Mesendoderm (in vitro differentiated cells): ENCODE data around the gene TMEM106C.

Experiments used
- DNase-seq: peaks from one replicate; pipeline ENCODE4 v3.0.0; 2013
- H2AK5ac ChIP-seq: 2 replicates; pipeline ENCODE4 v1.6.1; 2013; ENCODE audit warnings: low read length, inconsistent platforms
- H2BK120ac ChIP-seq: 2 replicates; pipeline ENCODE4 v1.6.1; 2013; ENCODE audit warnings: low read depth, mild to moderate bottlenecking, low read length, moderate library complexity, mixed read lengths
- H2BK15ac ChIP-seq: replicated peaks from 2 replicates; pipeline ENCODE4 v1.6.1; 2013; ENCODE audit warnings: low read depth, mild to moderate bottlenecking, moderate library complexity
- H2BK5ac ChIP-seq: 2 replicates; pipeline ENCODE4 v1.6.1; 2013; ENCODE audit warnings: low read length, inconsistent platforms
- H3K18ac ChIP-seq: 2 replicates; pipeline ENCODE4 v1.6.1; 2013; ENCODE audit warnings: mild to moderate bottlenecking, low read length, mixed read lengths
- H3K23ac ChIP-seq: one replicate; pipeline ENCODE4 v1.6.1; 2013; ENCODE audit warnings: low read length
- H3K27ac ChIP-seq: 2 replicates; pipeline ENCODE4 v1.5.1; 2013; ENCODE audit warnings: low read depth, mild to moderate bottlenecking, inconsistent platforms, low read length, moderate library complexity
- H3K27me3 ChIP-seq: 2 replicates; pipeline ENCODE4 v1.6.1; 2013; ENCODE audit warnings: low read length, control low read depth, mild to moderate bottlenecking, inconsistent platforms; ENCODE audit not compliant: insufficient read depth, poor library complexity
- H3K36me3 ChIP-seq: 2 replicates; pipeline ENCODE4 v1.6.1; 2013; ENCODE audit warnings: low read length, inconsistent platforms; ENCODE audit not compliant: control insufficient read depth, insufficient read depth
- H3K4ac ChIP-seq: one replicate; pipeline ENCODE4 v1.6.1; 2013; ENCODE audit warnings: low read depth, mild to moderate bottlenecking, low read length, moderate library complexity
- H3K4me1 ChIP-seq: 2 replicates; pipeline ENCODE4 v1.6.1; 2013; ENCODE audit warnings: low read depth, low read length, inconsistent platforms; ENCODE audit not compliant: control insufficient read depth
- H3K4me2 ChIP-seq: 2 replicates; pipeline ENCODE4 v1.6.1; 2013; ENCODE audit warnings: low read length
- H3K4me3 ChIP-seq: 2 replicates; pipeline ENCODE4 v1.5.1; 2013; ENCODE audit warnings: mild to moderate bottlenecking, low read length
- H3K56ac ChIP-seq: one replicate; pipeline ENCODE4 v1.6.1; 2013; ENCODE audit warnings: low read length
- H3K79me1 ChIP-seq: 2 replicates; pipeline ENCODE4 v1.6.1; 2013; ENCODE audit warnings: low read length, inconsistent platforms
- H3K79me2 ChIP-seq: 2 replicates; pipeline ENCODE4 v1.6.1; 2013; ENCODE audit warnings: mild to moderate bottlenecking, low read length; ENCODE audit not compliant: control insufficient read depth, insufficient read depth
- H3K9ac ChIP-seq: 2 replicates; pipeline ENCODE4 v1.6.1; 2013; ENCODE audit warnings: low read length, inconsistent platforms
- H4K5ac ChIP-seq: one replicate; pipeline ENCODE4 v1.6.1; 2013; ENCODE audit warnings: low read length
- H4K8ac ChIP-seq: one replicate; pipeline ENCODE4 v1.6.1; 2013; ENCODE audit warnings: low read depth, mild to moderate bottlenecking, control low read depth, low read length, moderate library complexity
- WGBS: extraction: QIAGEN DNeasy Blood & Tissue Kit; methylation state at CpG from one replicate; pipeline ENCODE4 v1.1.7; 2013; ENCODE audit warnings: low lambda C conversion rate, missing lambda C conversion rate; ENCODE audit not compliant: insufficient coverage; ENCODE audit errors: extremely low coverage; 5-methylcytosine and 5-hydroxymethylcytosine counted together

TMEM106C gene

DNA sequence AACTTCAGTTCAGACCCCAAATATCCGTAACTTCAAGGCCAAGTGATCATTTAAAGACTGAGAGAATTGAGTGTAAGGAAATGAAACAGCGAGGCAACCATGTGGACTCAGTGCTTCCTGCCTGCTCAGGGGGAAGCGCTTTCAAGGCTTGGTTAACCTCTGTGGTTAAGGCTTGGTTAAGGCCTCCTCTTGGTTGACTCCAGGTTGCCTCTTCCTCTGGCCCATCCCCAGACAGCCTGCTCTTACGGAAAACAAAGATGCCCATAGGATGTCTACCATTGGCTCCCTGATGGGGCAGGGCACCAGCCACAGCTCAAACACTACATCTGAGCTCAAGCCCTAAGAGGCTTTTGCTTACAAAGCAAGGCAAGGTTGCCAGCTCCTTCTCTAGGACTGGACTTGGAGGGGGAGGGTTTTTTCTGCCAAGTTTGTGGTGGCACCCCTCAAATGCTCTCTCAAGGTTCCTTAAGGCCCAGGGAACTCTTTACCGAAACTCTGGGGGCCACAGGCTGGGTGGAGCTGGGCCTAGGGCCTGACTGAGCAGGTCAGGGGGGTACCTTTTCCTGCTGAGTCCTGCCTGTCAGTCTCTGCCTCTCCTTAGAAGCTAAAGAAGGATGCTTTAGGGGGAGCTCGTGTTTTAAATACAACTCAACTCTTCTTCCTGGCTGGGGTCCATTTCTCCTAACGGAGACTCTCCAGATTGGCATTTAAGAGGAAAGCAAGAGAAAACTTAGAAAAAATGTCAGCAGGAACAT is 27.1 kb downstream of the TMEM106C start:
- no peak overlapping the region for H2BK120ac ChIP-seq
- DNase-seq, result no peak
- H3K56ac ChIP-seq, result no peak overlapping the region
- no CpG with 5 or more reads among the region's 7 CpGs for WGBS
- no peak overlapping the region for H4K8ac ChIP-seq
- H3K27ac ChIP-seq, result no peak overlapping the region
- H3K23ac ChIP-seq, result no peak overlapping the region
- H3K18ac ChIP-seq, result no peak overlapping the region
- H3K4me1 ChIP-seq, result no peaks in the 10 kb centered on the region
- no peaks in the 10 kb centered on the region for H3K79me1 ChIP-seq
- H3K79me2 ChIP-seq, result no peaks in the 10 kb centered on the region
- no peak overlapping the region for H3K4me3 ChIP-seq
- no peak overlapping the region for H3K4ac ChIP-seq
- H3K36me3 ChIP-seq, result no peaks in the 10 kb centered on the region
- no peak overlapping the region for H3K9ac ChIP-seq
- no peak overlapping the region for H4K5ac ChIP-seq
- no peak overlapping the region for H2AK5ac ChIP-seq
- H3K4me2 ChIP-seq, result no peak overlapping the region
- H3K27me3 ChIP-seq, result no peaks in the 10 kb centered on the region
- H2BK5ac ChIP-seq, result no peak overlapping the region
- no peak overlapping the region for H2BK15ac ChIP-seq

DNA sequence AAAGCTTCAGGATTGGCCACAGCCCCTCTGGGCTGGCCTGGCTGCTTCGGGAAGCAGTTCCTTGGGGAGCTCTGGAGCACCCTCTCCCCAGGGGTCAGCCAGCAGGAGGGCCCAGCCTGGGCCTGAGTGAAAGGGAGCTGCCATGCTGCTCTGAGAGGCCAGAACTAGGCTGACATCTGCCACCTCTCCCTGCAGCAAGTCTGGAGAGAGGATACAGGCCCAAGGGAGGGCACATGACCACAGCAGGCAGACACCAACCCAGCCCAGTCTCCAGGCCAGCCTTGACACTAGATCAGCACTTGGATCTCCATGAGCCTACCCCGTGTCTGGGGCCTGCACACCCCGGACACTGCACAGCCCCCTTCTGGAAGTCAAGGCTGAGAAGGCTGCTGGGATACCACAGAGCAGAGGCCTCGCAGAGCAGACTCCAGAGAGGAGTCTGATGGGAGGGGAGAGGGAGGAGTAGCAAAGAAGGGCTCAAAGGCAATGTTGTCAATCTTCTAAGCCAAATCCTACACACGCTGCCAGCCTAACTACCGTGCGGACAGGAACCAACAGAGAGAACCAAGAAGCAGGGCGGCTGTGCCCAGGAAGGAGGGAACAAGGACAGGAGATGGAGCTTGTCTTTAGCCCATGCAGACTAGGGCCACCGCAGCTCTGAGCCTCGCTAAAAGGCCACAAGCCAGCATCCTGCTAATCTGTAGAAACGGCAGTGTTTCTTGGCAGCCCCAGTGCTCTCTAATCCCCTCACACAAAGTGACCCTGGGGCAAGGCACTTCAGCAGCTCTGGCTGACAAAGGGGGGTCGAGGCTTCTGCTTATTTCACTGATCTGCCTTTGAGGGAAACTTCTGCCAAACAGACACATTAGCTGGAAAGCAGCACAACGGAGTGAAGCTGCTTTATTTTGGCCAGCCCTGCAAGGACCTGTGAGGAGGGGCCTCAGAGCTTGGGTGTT is 28.0 kb downstream of the TMEM106C start:
- no peak overlapping the region for H3K4me3 ChIP-seq
- H3K9ac ChIP-seq, result no peak overlapping the region
- no peak overlapping the region for H2BK5ac ChIP-seq
- H3K56ac ChIP-seq, result no peak overlapping the region
- no peak overlapping the region for H3K18ac ChIP-seq
- no peak overlapping the region for H3K4me2 ChIP-seq
- no peak overlapping the region for H2BK15ac ChIP-seq
- no peak overlapping the region for H3K27ac ChIP-seq
- H4K5ac ChIP-seq, result no peak overlapping the region
- no CpG with 5 or more reads among the region's 13 CpGs for whole genome bisulfite sequencing
- no peak overlapping the region for H4K8ac ChIP-seq
- H3K4me1 ChIP-seq, result no peaks in the 10 kb centered on the region
- H3K79me2 ChIP-seq, result no peaks in the 10 kb centered on the region
- no peaks in the 10 kb centered on the region for H3K79me1 ChIP-seq
- H3K36me3 ChIP-seq, result no peaks in the 10 kb centered on the region
- H2BK120ac ChIP-seq, result no peak overlapping the region
- no peaks in the 10 kb centered on the region for H3K27me3 ChIP-seq
- no peak overlapping the region for H2AK5ac ChIP-seq
- no peak for DNase-seq
- H3K23ac ChIP-seq, result no peak overlapping the region
- no peak overlapping the region for H3K4ac ChIP-seq

DNA sequence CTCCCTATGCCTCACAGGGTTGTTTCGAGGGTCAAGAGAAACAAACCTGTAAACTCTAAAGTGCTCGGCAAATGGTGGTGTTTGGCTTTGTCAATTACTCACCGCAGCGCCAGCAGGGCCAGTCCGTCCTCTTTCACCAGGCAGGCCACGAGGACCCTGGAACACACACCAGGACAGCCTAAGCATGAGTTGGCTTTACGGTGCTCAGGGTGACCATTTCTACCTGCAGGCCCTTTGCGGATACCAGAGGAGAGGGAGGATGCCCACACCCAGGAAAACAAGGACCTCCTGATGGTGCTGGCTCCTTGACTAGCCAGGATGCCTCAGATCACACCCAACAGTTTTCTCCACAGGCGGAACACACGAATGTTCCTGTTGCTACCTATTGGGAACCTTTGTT is 29.4 kb downstream of the TMEM106C start:
- no peak for DNase-seq
- Histone ChIP-seq H2AK5ac (no peak overlapping the region), H3K79me2 (no peaks in the 10 kb centered on the region), H3K79me1 (no peaks in the 10 kb centered on the region), H3K4me2 (no peak overlapping the region), H2BK120ac (no peak overlapping the region), H3K27me3 (no peaks in the 10 kb centered on the region), H3K56ac (no peak overlapping the region), H3K4me3 (no peak overlapping the region), H3K18ac (no peak overlapping the region), H3K9ac (no peak overlapping the region), H2BK5ac (no peak overlapping the region), H3K4ac (no peak overlapping the region), H4K8ac (no peak overlapping the region), H3K27ac (no peak overlapping the region), H3K23ac (no peak overlapping the region), H3K36me3 (no peaks in the 10 kb centered on the region), H2BK15ac (no peak overlapping the region), H4K5ac (no peak overlapping the region), H3K4me1 (no peaks in the 10 kb centered on the region)
- no CpG with 5 or more reads among the region's 10 CpGs for WGBS

DNA sequence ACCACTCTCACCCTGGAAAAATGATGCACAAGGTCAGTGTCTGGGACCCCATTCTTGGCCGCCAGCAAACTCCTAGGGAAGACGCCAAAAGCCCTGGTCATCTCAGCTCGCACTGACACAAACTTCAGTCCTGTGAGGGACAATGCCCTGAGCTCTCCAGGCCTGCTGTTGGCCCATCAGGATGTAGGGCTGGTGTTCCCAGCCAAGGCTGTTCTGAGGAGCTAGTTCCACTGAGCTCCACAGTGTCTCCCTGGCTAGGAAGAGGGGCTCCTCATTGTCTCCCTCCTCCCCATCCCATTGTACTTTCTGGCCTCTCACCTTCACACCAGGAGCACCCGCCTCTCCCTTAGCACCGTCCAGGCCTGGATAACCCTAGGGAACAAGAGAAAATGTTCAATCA is 30.1 kb downstream of the TMEM106C start:
- H3K27me3 ChIP-seq, result peaks cover 1% of the 10 kb centered on the region
- H3K4me2 ChIP-seq, result no peak overlapping the region
- no peak overlapping the region for H4K8ac ChIP-seq
- no peak overlapping the region for H3K4me3 ChIP-seq
- H2BK15ac ChIP-seq, result no peak overlapping the region
- no peak overlapping the region for H3K56ac ChIP-seq
- no peaks in the 10 kb centered on the region for H3K4me1 ChIP-seq
- no peaks in the 10 kb centered on the region for H3K79me1 ChIP-seq
- WGBS, result no CpG with 5 or more reads among the region's 5 CpGs
- no peak overlapping the region for H3K27ac ChIP-seq
- H2BK5ac ChIP-seq, result no peak overlapping the region
- H3K23ac ChIP-seq, result no peak overlapping the region
- no peak overlapping the region for H3K18ac ChIP-seq
- no peaks in the 10 kb centered on the region for H3K79me2 ChIP-seq
- H4K5ac ChIP-seq, result no peak overlapping the region
- H3K4ac ChIP-seq, result no peak overlapping the region
- H2BK120ac ChIP-seq, result no peak overlapping the region
- no peak overlapping the region for H2AK5ac ChIP-seq
- H3K9ac ChIP-seq, result no peak overlapping the region
- DNase-seq, result no peak
- no peaks in the 10 kb centered on the region for H3K36me3 ChIP-seq

DNA sequence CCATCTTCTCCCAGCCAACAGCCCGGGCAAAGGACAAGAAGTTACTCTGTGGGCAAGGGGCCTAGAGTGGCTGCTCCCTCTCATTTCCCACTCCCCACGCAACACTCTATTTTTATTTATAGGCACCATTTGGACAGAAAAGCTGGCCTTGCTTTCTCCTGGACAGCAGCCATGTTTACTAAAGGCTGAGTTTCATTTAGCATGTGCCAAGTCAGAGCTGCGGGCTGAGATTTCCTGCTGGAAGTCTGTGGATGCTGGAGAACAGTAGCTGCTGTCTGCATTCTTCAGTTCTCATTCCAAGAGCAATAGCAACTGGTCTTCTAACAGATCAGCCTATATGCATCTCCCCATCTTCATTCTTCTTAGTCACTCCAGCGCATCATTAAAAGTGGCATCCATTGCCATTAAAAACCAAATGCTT is 32.6 kb downstream of the TMEM106C start:
- Histone ChIP-seq H2BK120ac (no peak overlapping the region), H3K9ac (no peak overlapping the region), H3K4me3 (no peak overlapping the region), H3K27me3 (peaks cover 13% of the 10 kb centered on the region), H2BK5ac (no peak overlapping the region), H3K18ac (no peak overlapping the region), H2BK15ac (no peak overlapping the region), H3K36me3 (no peaks in the 10 kb centered on the region), H3K4ac (no peak overlapping the region), H2AK5ac (no peak overlapping the region), H3K79me2 (no peaks in the 10 kb centered on the region), H3K4me2 (no peak overlapping the region), H3K56ac (no peak overlapping the region), H4K5ac (no peak overlapping the region), H4K8ac (no peak overlapping the region), H3K4me1 (no peaks in the 10 kb centered on the region), H3K79me1 (no peaks in the 10 kb centered on the region), H3K27ac (no peak overlapping the region), H3K23ac (no peak overlapping the region)
- no CpG with 5 or more reads among the region's 4 CpGs for WGBS
- no peak for DNase-seq
